K562 (cell line): ENCODE measurements around the gene PPP1R37. TPM values are rescaled to one million over a fixed set of nuclear protein-coding genes. Genes with fewer than 3 reads are reported as not detected.

Source experiments
- ATF7 ChIP-seq: fragments of 450-650 bp; IDR thresholded peaks from 2 replicates; pipeline ENCODE4 v1.7.1; 2014; ENCODE audit warnings: mild to moderate bottlenecking, moderate library complexity
- FOXK1 ChIP-seq: sonication (generic); formaldehyde crosslinking; IDR thresholded peaks from 2 replicates; pipeline ENCODE4 v1.8.0; 2022; ENCODE audit warnings: missing genetic modification reagents, mild to moderate bottlenecking, borderline replicate concordance
- KAT2B ChIP-seq: IDR thresholded peaks from one replicate; pipeline ENCODE4 v1.6.1; 2012; ENCODE audit warnings: low read depth, mild to moderate bottlenecking, control low read depth, inconsistent platforms, low read length, moderate library complexity
- KLF13 ChIP-seq: fragments of 450-650 bp; IDR thresholded peaks from 2 replicates; pipeline ENCODE4 v1.6.1; 2016; ENCODE audit warnings: missing genetic modification characterization, low read depth, mild to moderate bottlenecking, missing compliant biosample characterization, moderate library complexity, borderline replicate concordance
- MYNN ChIP-seq, 2 experiments: sonication (generic); formaldehyde crosslinking in 1 of 2; IDR thresholded peaks; 2 replicates each; pipeline versions ENCODE4 v1.5.0 to v1.6.1; 2016 to 2020; ENCODE audit warnings: antibody characterized with exemption in 1 of 2, missing genetic modification reagents in 1 of 2
- POLR2H ChIP-seq: IDR thresholded peaks from 2 replicates; pipeline ENCODE4 v1.6.1; 2016; ENCODE audit warnings: missing genetic modification characterization, low read depth, mild to moderate bottlenecking, control low read depth, missing compliant biosample characterization, moderate library complexity
- POLR3A ChIP-seq: IDR thresholded peaks from 2 replicates; pipeline ENCODE4 v1.6.1; 2011; ENCODE audit warnings: borderline replicate concordance, mild to moderate bottlenecking, moderate library complexity; ENCODE audit not compliant: insufficient read length, insufficient read depth; ENCODE audit errors: extremely low read depth
- RBM15 ChIP-seq: fragments of 200-400 bp; formaldehyde crosslinking; IDR thresholded peaks from 2 replicates; pipeline ENCODE4 v1.6.1; 2018; ENCODE audit warnings: mild to moderate bottlenecking, low read length, moderate library complexity; ENCODE audit not compliant: insufficient read depth
- SMARCA5 ChIP-seq: fragments of 450-650 bp; IDR thresholded peaks from 2 replicates; pipeline ENCODE4 v1.6.1; 2016
- SMARCE1 ChIP-seq: fragments of 450-650 bp; IDR thresholded peaks from 2 replicates; pipeline ENCODE4 v1.7.1; 2016; ENCODE audit warnings: mild to moderate bottlenecking
- SNIP1 ChIP-seq: fragments of 450-650 bp; IDR thresholded peaks from 2 replicates; pipeline ENCODE4 v1.7.1; 2017; ENCODE audit warnings: low read depth, mild to moderate bottlenecking
- ZBTB7A ChIP-seq: IDR thresholded peaks from 2 replicates; pipeline ENCODE4 v1.6.1; 2011; ENCODE audit warnings: low read depth, mild to moderate bottlenecking, low read length, moderate library complexity, borderline replicate concordance; ENCODE audit not compliant: control insufficient read depth
- polyA plus RNA-seq, 8 experiments: library from polyadenylated mRNA; depleted of rRNA in 4 of 8; stranded (reverse) in 5 of 8; unstranded in 3 of 8; fragments of >200 nt; fragmentation: Nextera tagmentation in 2 of 8; fragmentation: Illumina TruSeq in 1 of 8; extraction: Ambion mirVana in 2 of 8; extraction: Trizol in 1 of 8; gene quantifications; 2 replicates each; pipeline versions ENCODE4 v1.2.1 to v1.2.3, GENCODE V29; 2011 to 2014; ENCODE audit warnings: inconsistent platforms in 1 of 8, missing spikeins in 1 of 8
- total RNA-seq, 7 experiments: library from RNA; depleted of rRNA in 6 of 7; stranded (reverse); fragments of >200 nt in 6 of 7; fragmentation: Illumina TruSeq in 2 of 7; extraction: Trizol in 2 of 7; gene quantifications; 2 replicates each; pipeline versions ENCODE4 v1.2.1 to v1.2.3, GENCODE V29; 2011 to 2021; ENCODE audit warnings: low replicate concordance in 1 of 7
- TF ChIP-seq, protein P1 (sequence below), 2 experiments: fragments of 450-650 bp; IDR thresholded peaks; 2 replicates each; pipeline ENCODE4 v1.6.1; 2016; ENCODE audit warnings: mild to moderate bottlenecking in 2 of 2, borderline replicate concordance in 1 of 2, low read depth in 1 of 2, moderate library complexity in 1 of 2
- TF ChIP-seq, protein P2 (sequence below): fragments of 250-450 bp; sonication (Bioruptor Pico); IDR thresholded peaks from 2 replicates; pipeline ENCODE4 v1.8.0; 2021; ENCODE audit warnings: mild to moderate bottlenecking, moderate library complexity
- TF ChIP-seq, protein P3 (sequence below): fragments of 450-650 bp; IDR thresholded peaks from 2 replicates; pipeline ENCODE4 v1.6.1; 2016; ENCODE audit warnings: mild to moderate bottlenecking

Gene PPP1R37
- total and polyA plus RNA-seq, 9 of the 15 experiments (the other 6 are each of a cell fraction or from before 2014, with no cell fraction given) = 0.04 to 20.3 (median 7.3) TPM

DNA sequence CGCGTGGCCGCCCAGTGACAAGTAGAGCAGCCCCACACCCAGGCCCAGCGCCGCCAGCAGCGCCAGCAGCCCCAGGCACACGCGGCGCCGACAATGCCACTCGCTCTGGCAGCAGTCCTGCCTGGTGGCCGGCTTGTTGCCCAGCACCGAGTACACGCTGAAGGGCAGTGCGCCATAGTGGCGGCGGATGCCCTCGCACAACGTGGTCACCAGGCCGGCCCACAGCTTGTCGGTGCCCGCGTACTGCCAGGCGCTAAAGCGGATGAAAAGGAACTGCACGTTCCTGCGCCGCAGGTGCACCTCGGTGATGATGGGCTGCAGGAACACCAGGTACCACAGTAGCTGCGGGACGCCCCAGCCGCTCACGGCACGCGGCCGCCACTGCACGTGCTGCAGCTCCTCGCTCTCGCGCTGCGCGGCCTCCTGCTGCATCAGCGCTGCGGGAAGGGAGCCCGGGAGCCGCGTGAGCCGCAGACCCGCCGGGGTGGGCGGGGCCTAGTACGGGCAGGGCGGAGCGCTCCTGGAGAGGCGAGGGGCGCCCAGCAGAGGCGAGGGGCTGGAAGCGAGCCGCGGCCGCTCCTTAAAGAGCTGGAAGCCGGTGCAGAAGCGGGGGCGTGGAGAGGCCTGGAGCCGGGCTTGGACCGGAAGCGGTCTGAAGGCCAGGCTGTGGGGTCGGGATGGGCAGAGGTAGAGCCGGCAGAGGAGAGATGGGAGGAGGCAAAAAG, 60.5 kb downstream of the PPP1R37 start (continued):
- TF ChIP-seq, protein P1, sequence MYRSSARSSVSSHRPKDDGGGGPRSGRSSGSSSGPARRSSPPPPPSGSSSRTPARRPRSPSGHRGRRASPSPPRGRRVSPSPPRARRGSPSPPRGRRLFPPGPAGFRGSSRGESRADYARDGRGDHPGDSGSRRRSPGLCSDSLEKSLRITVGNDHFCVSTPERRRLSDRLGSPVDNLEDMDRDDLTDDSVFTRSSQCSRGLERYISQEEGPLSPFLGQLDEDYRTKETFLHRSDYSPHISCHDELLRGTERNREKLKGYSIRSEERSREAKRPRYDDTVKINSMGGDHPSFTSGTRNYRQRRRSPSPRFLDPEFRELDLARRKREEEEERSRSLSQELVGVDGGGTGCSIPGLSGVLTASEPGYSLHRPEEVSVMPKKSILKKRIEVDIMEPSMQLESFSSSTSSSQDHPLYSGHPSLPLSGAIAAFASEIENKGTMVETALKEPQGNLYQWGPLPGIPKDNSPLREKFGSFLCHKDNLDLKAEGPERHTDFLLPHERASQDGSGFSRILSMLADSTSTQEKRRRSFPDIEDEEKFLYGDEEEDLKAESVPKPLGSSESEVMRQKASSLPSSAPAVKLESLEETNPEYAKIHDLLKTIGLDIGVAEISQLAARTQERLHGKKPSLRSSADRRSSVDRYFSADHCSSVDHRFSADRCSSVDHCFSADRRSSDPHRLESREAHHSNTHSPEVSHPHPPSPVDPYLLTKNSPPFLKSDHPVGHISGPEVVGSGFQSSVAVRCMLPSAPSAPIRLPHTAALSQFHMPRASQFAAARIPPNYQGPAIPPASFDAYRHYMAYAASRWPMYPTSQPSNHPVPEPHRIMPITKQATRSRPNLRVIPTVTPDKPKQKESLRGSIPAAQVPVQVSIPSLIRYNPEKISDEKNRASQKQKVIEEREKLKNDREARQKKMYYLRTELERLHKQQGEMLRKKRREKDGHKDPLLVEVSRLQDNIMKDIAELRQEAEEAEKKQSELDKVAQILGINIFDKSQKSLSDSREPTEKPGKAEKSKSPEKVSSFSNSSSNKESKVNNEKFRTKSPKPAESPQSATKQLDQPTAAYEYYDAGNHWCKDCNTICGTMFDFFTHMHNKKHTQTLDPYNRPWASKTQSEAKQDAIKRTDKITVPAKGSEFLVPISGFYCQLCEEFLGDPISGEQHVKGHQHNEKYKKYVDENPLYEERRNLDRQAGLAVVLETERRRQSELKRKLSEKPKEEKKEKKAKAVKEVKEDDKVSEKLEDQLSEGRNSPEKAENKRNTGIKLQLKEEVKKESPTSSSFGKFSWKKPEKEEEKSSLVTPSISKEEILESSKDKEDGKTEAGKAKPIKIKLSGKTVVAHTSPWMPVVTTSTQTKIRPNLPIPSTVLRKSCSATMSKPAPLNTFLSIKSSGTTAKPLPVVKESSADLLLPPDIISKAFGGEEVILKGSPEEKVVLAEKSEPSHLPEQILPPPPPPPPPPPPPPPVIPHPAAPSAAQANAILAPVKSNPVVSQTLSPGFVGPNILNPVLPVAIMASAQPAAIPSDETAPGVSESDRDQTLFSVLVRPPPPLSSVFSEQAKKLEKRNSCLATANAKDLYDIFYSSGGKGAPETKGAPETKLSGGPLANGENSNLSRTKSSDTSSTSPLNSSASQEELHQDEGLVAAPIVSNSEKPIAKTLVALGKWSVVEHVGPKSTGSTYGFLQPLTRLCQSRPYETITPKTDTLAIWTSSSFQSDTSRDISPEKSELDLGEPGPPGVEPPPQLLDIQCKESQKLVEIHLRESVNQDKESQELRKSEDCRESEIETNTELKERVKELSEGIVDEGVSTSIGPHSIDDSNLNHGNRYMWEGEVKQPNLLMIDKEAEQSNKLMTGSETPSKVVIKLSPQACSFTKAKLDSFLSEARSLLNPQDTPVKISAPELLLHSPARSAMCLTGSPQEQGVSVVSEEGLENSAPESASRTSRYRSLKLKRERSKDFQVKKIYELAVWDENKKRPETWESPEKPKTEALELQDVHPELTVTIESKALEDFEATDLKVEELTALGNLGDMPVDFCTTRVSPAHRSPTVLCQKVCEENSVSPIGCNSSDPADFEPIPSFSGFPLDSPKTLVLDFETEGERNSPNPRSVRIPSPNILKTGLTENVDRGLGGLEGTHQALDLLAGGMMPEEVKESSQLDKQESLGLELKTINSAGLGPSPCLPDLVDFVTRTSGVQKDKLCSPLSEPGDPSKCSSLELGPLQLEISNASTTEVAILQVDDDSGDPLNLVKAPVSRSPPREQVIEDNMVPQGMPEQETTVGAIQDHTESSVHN (IDR thresholded peaks at IDR 0.05; ENCODE audit: borderline replicate concordance in 1 of 2, low read depth in 1 of 2) = no peak
- TF ChIP-seq KLF13 (tag) (no peak), MYNN (IDR thresholded peaks at IDR 0.05) (no peak), MYNN (CRISPR knock-in tag; IDR thresholded peaks at IDR 0.05) (no peak), KAT2B (no peak), ATF7 (no peak), SMARCE1 (no peak), SNIP1 (no peak), RBM15 (no peak), SMARCA5 (no peak), ZBTB7A (peak; percentile 48; the same call in 1 of the 2 replicates), POLR2H (tag) (no peak), POLR3A (no peak), FOXK1 (CRISPR knock-in tag) (no peak)
- TF ChIP-seq, protein P2, sequence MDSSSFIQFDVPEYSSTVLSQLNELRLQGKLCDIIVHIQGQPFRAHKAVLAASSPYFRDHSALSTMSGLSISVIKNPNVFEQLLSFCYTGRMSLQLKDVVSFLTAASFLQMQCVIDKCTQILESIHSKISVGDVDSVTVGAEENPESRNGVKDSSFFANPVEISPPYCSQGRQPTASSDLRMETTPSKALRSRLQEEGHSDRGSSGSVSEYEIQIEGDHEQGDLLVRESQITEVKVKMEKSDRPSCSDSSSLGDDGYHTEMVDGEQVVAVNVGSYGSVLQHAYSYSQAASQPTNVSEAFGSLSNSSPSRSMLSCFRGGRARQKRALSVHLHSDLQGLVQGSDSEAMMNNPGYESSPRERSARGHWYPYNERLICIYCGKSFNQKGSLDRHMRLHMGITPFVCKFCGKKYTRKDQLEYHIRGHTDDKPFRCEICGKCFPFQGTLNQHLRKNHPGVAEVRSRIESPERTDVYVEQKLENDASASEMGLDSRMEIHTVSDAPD (CRISPR knock-in tag) = no peak
- TF ChIP-seq, protein P3, sequence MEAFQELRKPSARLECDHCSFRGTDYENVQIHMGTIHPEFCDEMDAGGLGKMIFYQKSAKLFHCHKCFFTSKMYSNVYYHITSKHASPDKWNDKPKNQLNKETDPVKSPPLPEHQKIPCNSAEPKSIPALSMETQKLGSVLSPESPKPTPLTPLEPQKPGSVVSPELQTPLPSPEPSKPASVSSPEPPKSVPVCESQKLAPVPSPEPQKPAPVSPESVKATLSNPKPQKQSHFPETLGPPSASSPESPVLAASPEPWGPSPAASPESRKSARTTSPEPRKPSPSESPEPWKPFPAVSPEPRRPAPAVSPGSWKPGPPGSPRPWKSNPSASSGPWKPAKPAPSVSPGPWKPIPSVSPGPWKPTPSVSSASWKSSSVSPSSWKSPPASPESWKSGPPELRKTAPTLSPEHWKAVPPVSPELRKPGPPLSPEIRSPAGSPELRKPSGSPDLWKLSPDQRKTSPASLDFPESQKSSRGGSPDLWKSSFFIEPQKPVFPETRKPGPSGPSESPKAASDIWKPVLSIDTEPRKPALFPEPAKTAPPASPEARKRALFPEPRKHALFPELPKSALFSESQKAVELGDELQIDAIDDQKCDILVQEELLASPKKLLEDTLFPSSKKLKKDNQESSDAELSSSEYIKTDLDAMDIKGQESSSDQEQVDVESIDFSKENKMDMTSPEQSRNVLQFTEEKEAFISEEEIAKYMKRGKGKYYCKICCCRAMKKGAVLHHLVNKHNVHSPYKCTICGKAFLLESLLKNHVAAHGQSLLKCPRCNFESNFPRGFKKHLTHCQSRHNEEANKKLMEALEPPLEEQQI = no peak
